Activated CD4-positive, CD25-positive, alpha-beta regulatory T cell treated with anti-CD3 and anti-CD28 coated beads, Interleukin-2, amount 50 U/mL, for 72 hours (primary cell): Measurements from ENCODE around the gene ASTN1.

Experiments used
- DNase-seq: peaks from one replicate; pipeline ENCODE4 v3.0.0; 2021

ASTN1 gene

DNA sequence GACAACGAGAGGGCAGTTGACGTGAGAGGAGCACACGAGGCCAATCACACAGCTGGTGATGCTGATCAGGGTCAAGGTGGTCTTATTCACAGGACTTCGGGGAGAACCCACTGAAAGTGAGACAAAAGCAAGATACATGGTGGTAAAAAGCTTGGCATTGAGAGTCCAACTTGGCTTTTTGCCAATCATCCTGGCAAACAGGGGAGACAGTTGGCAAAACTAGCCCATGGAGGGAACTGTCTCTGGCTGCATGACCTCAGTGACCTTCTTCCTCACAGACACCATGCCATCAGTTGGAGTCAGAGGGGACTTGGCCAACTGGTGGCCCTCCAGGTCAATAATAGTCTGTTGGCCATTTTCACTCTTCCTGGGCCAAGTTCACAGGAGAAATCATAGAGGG, 139.9 kb downstream of the ASTN1 start:
- no peak for DNase-seq

DNA sequence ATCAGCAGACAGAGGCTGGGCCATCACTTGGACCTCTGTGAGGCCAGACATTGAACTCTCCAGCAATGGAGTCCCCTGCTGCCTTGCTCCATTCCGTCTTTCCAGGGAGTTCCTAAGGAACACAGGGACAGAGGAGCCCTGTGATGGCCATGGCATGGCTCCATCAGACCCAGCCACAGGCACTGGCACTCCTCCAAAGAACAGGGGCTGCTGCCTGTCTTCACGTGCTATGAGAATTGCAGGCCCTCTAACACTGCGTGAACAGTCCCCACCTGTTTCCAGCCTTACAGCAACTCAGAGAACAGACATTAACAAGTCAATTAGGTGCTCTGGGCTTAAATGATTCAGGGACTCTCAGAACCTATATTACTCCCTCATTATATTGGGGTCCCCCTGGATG, 140.8 kb downstream of the ASTN1 start:
- no peak for DNase-seq

DNA sequence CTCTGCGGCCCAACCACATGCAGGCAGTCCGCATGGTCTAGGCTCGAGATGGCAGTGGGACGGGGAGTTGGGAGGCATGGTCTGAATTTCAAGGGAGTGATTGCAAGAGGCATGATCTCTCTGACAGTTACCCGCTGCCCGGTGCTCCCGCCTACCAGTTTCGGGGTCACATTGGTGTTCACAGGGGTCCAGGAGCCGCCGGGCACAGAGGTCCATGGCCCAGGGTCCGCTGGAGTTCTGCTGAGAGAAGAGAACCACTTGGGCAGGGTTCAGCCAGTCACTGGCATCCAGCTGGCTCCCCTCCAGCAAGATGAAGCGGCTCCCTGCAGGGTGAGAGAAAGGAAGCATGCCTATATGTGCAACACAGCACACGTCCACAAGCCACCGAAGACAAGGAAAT, 141.3 kb downstream of the ASTN1 start:
- DNase-seq: no peak

- DNase-seq: no peak
Measured at GRCh38 chr1:177021687-177022086, 142.8 kb downstream of the ASTN1 start.

GRCh38 chr1:177020851-177021589, 143.5 kb downstream of the ASTN1 start:
- no peak for DNase-seq

GRCh38 chr1:177017287-177017852, 147.1 kb downstream of the ASTN1 start:
- DNase-seq: no peak

- DNase-seq: no peak
Measured at GRCh38 chr1:177014325-177014724, 150.2 kb downstream of the ASTN1 start.

- DNase-seq: no peak
Measured at GRCh38 chr1:177012342-177012925, 152.1 kb downstream of the ASTN1 start.

GRCh38 chr1:177011508-177011907, 153.0 kb downstream of the ASTN1 start:
- DNase-seq: no peak

- DNase-seq: no peak
Measured at GRCh38 chr1:177010211-177010825, 154.2 kb downstream of the ASTN1 start.

DNA sequence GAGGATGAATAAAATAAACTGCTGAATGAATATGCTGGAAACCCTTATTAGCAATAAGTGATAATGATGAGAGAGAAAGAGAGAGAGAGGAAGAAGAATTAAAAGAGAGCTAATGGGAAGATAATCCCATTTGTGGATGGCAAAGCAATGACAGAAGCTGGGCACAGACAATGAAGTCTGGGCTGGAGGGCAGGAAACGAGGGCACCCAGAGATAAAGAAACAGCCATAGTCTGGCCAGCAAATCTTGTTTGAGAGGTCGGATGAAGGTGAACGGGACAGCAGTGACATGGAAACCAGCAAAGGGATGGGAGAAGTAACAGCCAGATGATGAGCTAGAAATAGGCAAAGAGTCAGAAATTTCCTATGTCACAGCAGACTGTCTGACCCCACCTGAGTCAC, 155.9 kb downstream of the ASTN1 start:
- DNase-seq: no peak

DNA sequence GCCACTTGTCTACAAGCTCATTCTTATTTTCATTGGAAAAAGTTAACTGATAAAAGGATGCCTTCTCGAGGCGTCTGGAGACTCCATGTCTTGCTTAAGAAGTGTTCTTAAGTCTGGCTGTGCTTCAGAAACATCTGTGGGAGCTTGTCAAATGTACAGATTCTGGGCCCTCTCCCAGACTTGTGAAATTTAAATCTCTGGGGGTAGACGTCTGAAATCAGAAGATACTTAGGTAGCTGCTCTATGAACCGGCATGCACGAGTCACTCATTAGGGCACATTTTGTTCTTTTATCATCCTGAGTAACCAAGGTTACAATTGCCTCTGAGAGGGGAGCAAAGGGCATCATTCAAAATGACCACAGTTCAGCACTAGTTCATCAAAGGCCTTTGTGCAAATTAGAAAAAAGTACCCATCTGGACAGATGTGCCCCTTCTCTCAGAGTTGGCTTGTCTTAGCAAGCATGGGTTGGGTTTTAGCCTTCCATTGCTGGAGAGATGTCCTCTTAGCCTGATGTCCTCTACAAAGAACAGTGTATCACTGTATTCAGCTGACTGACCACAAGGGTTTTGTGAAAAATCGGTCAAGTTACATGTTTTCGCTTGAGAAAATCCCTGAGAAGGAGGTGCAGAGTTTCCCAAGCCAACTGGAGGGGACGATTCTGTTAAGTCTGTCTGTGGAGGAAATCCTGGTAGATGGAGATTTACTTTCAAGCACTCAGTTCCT, 156.9 kb downstream of the ASTN1 start:
- DNase-seq: no peak

- DNase-seq: no peak
Measured at GRCh38 chr1:177002891-177003290, 161.6 kb downstream of the ASTN1 start.

- DNase-seq: no peak
Measured at GRCh38 chr1:177001556-177001955, 163.0 kb downstream of the ASTN1 start.

GRCh38 chr1:176998183-176998795, 166.2 kb downstream of the ASTN1 start:
- no peak for DNase-seq

GRCh38 chr1:176996456-176997090, 167.9 kb downstream of the ASTN1 start:
- no peak for DNase-seq

- DNase-seq: no peak
Measured at GRCh38 chr1:176994931-176995596, 169.4 kb downstream of the ASTN1 start.

DNA sequence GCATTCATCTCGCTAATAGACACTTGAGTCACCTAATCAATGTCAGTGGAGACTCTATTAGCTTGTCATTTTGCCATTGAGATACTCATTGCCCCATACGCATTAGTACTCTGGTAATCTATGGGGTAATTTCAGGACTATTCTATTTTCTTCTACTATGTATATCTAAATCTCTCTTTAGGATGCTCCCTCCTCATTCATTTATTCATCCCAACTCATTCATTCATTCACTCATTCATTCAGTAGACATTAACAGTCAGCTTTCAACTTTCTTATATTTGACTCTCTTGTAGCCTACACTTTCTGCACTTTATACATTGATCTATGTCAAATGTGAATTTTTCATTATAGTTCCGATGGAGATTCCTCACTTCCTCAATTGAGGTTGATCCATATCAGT, 170.9 kb downstream of the ASTN1 start:
- DNase-seq: no peak

GRCh38 chr1:176989754-176990153, 174.8 kb downstream of the ASTN1 start:
- no peak for DNase-seq

- no peak for DNase-seq
Measured at GRCh38 chr1:176989023-176989422, 175.5 kb downstream of the ASTN1 start.

GRCh38 chr1:176987016-176987415, 177.5 kb downstream of the ASTN1 start:
- DNase-seq: no peak

GRCh38 chr1:176983731-176984130, 180.8 kb downstream of the ASTN1 start:
- DNase-seq: no peak
